Coronary artery (tissue), 2 donors: Measurements from ENCODE around the gene MIER2.
"Not testable (repeated sequence)": the region's sequence is repeated elsewhere in the genome, so short reads cannot be mapped to it uniquely, and the experiment has no call there.

ENCODE experiments used
- DNase-seq: peaks from one replicate; pipeline ENCODE4 v3.0.0-alpha.2; 2017; ENCODE audit warnings: low spot score
- H3K27ac ChIP-seq, 2 donors: fragments of 200-600 bp; sonication (generic); one replicate each; pipeline ENCODE4 v1.5.1; 2016 to 2019
- H3K4me3 ChIP-seq: fragments of 200-600 bp; sonication (generic); 2 replicates; pipeline ENCODE4 v1.5.1; 2016; ENCODE audit warnings: mild to moderate bottlenecking, moderate library complexity
- CTCF ChIP-seq: fragments of 200-600 bp; sonication (generic); IDR thresholded peaks from one replicate; pipeline ENCODE4 v1.5.1; 2019; ENCODE audit warnings: antibody characterized with exemption

MIER2 gene

GRCh38 chr19:344625-345319, at the start of gene MIER2:
MIER2 (minus strand) TSS chr19:344796; CDS start chr19:344782, 14 bp downstream.
- peak within 1 kb of the TSS; percentile 73 to 84 for H3K27ac ChIP-seq
- H3K4me3 ChIP-seq, result peak within 1 kb of the TSS; percentile 98
- DNase-seq, result no peak
- TF ChIP-seq CTCF, result no peak

- H3K4me3 ChIP-seq, DNase-seq: not testable (repeated sequence)
Observed at GRCh38 chr19:393560-393959, 49.0 kb upstream of the MIER2 start.

GRCh38 chr19:392375-392970, 47.9 kb upstream of the MIER2 start:
- no peak for DNase-seq
- Histone ChIP-seq H3K27ac (no peak overlapping the region), H3K4me3 (no peak overlapping the region)
- no peak for TF ChIP-seq CTCF

More at GRCh38 chr19:393560-393959, 49.0 kb upstream of the MIER2 start:
- not testable (repeated sequence) for H3K27ac ChIP-seq

- H3K4me3 ChIP-seq, result no peak overlapping the region
- no peak overlapping the region for H3K27ac ChIP-seq
- TF ChIP-seq CTCF, result no peak
- no peak for DNase-seq
Observed at GRCh38 chr19:391726-392374, 47.3 kb upstream of the MIER2 start.

- no peak for TF ChIP-seq CTCF
- Histone ChIP-seq H3K27ac (no peak overlapping the region), H3K4me3 (no peak overlapping the region)
- DNase-seq, result no peak
Observed at GRCh38 chr19:391207-391557, 46.6 kb upstream of the MIER2 start.

GRCh38 chr19:390386-391206, 46.0 kb upstream of the MIER2 start:
- Histone ChIP-seq H3K4me3 (no peak overlapping the region), H3K27ac (no peak overlapping the region)
- no peak for DNase-seq
- no peak for TF ChIP-seq CTCF

- no peak for TF ChIP-seq CTCF
- Histone ChIP-seq H3K27ac (no peak overlapping the region), H3K4me3 (no peak overlapping the region)
- no peak for DNase-seq
Observed at GRCh38 chr19:389935-390289, 45.3 kb upstream of the MIER2 start.
